Bronchial epithelial cell (primary cell): ENCODE measurements around the gene SMYD3. TPM values are rescaled to one million over a fixed set of nuclear protein-coding genes. Genes with fewer than 3 reads are reported as not detected.
A peak's percentile ranks its signal among the peaks of the same experiment; 100 is the strongest.
"Not testable (repeated sequence)": the region's sequence is repeated elsewhere in the genome, so short reads cannot be mapped to it uniquely, and the experiment has no call there.

ENCODE experiments used
- DNase-seq: peaks from one replicate; pipeline ENCODE4 v3.0.0-alpha.2; 2010; ENCODE audit warnings: low read depth
- FAIRE-seq: peaks from 2 replicates; lab custom pipeline; 2011; peaks lifted over from hg19 to GRCh38; lab: Jason Lieb, UNC
- H3K27me3 ChIP-seq: 2 replicates; pipeline ENCODE4 v1.5.1; 2011; ENCODE audit warnings: low read length; ENCODE audit not compliant: control insufficient read depth, insufficient read depth
- H3K36me3 ChIP-seq: 2 replicates; pipeline ENCODE4 v1.5.1; 2011; ENCODE audit warnings: low read length; ENCODE audit not compliant: control insufficient read depth, insufficient read depth
- H3K4me3 ChIP-seq: 2 replicates; pipeline ENCODE4 v1.5.1; 2011; ENCODE audit warnings: mild to moderate bottlenecking, low read depth, low read length, control low read depth
- total RNA-seq: library from RNA; depleted of rRNA; stranded (reverse); fragments of >200 nt; gene quantifications from 2 replicates; pipeline ENCODE4 v1.2.1, GENCODE V29; 2014
- TF ChIP-seq, protein P1 (sequence below): IDR thresholded peaks from 2 replicates; pipeline ENCODE4 v1.5.1; 2011; ENCODE audit warnings: mild to moderate bottlenecking, moderate library complexity, low read length, control low read depth, inconsistent platforms; ENCODE audit not compliant: insufficient read depth, severe bottlenecking

SMYD3 gene
- total RNA-seq, 1 donor from 2014 or later: 17.4 TPM

- DNase-seq (no peak), FAIRE-seq (no peak)
- Histone ChIP-seq H3K4me3 (no peak overlapping the region), H3K27me3 (no peaks in the 10 kb centered on the region), H3K36me3 (no peaks in the 10 kb centered on the region)
- TF ChIP-seq, protein P1, sequence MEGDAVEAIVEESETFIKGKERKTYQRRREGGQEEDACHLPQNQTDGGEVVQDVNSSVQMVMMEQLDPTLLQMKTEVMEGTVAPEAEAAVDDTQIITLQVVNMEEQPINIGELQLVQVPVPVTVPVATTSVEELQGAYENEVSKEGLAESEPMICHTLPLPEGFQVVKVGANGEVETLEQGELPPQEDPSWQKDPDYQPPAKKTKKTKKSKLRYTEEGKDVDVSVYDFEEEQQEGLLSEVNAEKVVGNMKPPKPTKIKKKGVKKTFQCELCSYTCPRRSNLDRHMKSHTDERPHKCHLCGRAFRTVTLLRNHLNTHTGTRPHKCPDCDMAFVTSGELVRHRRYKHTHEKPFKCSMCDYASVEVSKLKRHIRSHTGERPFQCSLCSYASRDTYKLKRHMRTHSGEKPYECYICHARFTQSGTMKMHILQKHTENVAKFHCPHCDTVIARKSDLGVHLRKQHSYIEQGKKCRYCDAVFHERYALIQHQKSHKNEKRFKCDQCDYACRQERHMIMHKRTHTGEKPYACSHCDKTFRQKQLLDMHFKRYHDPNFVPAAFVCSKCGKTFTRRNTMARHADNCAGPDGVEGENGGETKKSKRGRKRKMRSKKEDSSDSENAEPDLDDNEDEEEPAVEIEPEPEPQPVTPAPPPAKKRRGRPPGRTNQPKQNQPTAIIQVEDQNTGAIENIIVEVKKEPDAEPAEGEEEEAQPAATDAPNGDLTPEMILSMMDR: no peak
These were observed 683.5 kb downstream of the SMYD3 start for GRCh38 chr1:245823408-245824147.

- no peak overlapping the region for H3K4me3 ChIP-seq
- H3K27me3 ChIP-seq: no peaks in the 10 kb centered on the region
- TF ChIP-seq, protein P1: no peak
- no peaks in the 10 kb centered on the region for H3K36me3 ChIP-seq
- FAIRE-seq (no peak), DNase-seq (peak; percentile 90)
These were observed 684.1 kb downstream of the SMYD3 start for GRCh38 chr1:245822996-245823395.

DNA sequence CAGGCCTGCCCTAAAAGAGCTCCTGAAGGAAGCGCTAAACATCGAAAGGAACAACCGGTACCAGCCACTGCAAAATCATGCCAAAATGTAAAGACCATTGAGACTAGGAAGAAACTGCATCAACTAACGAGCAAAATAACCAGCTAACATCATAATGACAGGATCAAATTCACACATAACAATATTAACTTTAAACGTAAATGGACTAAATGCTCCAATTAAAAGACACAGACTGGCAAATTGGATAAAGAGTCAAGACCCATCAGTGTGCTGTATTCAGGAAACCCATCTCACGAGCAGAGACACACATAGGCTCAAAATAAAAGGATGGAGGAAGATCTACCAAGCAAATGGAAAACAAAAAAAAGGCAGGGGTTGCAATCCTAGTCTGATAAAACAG lies 688.7 kb downstream of the SMYD3 start:
- FAIRE-seq, H3K4me3 ChIP-seq, H3K36me3 ChIP-seq, H3K27me3 ChIP-seq, DNase-seq: not testable (repeated sequence)

DNA sequence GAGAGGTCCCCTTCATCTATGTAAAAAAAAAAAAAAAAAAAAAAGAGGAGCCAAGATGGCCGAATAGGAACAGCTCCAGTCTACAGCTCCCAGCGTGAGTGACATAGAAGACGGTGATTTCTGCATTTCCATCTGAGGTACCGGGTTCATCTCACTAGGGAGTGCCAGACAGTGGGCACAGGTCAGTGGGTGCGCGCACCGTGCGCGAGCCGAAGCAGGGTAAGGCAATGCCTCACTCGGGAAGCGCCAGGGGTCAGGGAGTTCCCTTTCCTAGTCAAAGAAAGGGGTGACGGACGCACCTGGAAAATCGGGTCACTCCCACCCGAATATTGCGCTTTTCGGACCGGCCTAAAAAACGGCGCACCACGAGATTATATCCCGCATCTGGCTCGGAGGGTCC lies 690.6 kb downstream of the SMYD3 start:
- H3K36me3 ChIP-seq, FAIRE-seq, H3K4me3 ChIP-seq, DNase-seq, H3K27me3 ChIP-seq: not testable (repeated sequence)

GRCh38 chr1:245814651-245815050 lies 692.4 kb downstream of the SMYD3 start:
- FAIRE-seq (no peak), DNase-seq (no peak)
- H3K4me3 ChIP-seq: no peak overlapping the region
- TF ChIP-seq, protein P1: no peak
- no peaks in the 10 kb centered on the region for H3K27me3 ChIP-seq
- no peaks in the 10 kb centered on the region for H3K36me3 ChIP-seq

GRCh38 chr1:245812278-245812677 lies 694.8 kb downstream of the SMYD3 start:
- no peak for FAIRE-seq
- Histone ChIP-seq H3K4me3 (no peak overlapping the region), H3K36me3 (no peaks in the 10 kb centered on the region), H3K27me3 (no peaks in the 10 kb centered on the region)
- TF ChIP-seq, protein P1: no peak
- DNase-seq: no peak
